ENCODE results near the gene PRKRA. TPM values are rescaled to one million over a fixed set of nuclear protein-coding genes. Genes with fewer than 3 reads are reported as not detected.
A peak's percentile ranks its signal among the peaks of the same experiment; 100 is the strongest.

The PRKRA gene
- total and polyA plus RNA-seq, 9 of the 15 experiments (the other 6 are each of a cell fraction or from before 2014, with no cell fraction given) = 14.1 to 78.1 (median 52.3) TPM

GRCh38 chr2:178480227-178481181 lies 29.5 kb upstream of the PRKRA start, which contains the start of gene PLEKHA3 (continued):
- peak in 1 of 2 experiments; percentile 72; a peak in 2 of 4 replicates for TF ChIP-seq NONO (IDR thresholded peaks at IDR 0.05; ENCODE audit: low read depth in 2 of 2, low read length in 1 of 2)
- TF ChIP-seq, protein P1, sequence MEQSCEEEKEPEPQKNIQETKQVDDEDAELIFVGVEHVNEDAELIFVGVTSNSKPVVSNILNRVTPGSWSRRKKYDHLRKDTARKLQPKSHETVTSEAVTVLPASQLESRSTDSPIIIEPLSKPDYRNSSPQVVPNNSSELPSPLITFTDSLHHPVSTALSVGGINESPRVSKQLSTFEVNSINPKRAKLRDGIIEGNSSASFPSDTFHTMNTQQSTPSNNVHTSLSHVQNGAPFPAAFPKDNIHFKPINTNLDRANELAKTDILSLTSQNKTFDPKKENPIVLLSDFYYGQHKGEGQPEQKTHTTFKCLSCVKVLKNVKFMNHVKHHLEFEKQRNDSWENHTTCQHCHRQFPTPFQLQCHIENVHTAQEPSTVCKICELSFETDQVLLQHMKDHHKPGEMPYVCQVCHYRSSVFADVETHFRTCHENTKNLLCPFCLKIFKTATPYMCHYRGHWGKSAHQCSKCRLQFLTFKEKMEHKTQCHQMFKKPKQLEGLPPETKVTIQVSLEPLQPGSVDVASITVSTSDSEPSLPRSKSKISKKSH (CRISPR knock-in tag; IDR thresholded peaks at IDR 0.05) = no peak
- TF ChIP-seq NFIC (IDR thresholded peaks at IDR 0.05) = peak; percentile 84
- no peak for TF ChIP-seq TCF3 (CRISPR knock-in tag; IDR thresholded peaks at IDR 0.05)
- TF ChIP-seq CHD1 (IDR thresholded peaks at IDR 0.05; ENCODE audit: low read length) = peak; percentile 82
- TF ChIP-seq, protein P2, sequence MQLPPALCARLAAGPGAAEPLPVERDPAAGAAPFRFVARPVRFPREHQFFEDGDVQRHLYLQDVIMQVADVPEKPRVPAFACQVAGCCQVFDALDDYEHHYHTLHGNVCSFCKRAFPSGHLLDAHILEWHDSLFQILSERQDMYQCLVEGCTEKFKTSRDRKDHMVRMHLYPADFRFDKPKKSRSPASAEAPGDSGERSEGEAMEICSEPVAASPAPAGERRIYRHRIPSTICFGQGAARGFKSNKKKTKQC (CRISPR knock-in tag; IDR thresholded peaks at IDR 0.05) = peak; percentile 39; the same call in 1 of the 2 replicates
- TF ChIP-seq ZNF12 (CRISPR knock-in tag; IDR thresholded peaks at IDR 0.05) = peak; percentile 77; the same call in 1 of the 2 replicates
- TF ChIP-seq PCBP2 (IDR thresholded peaks at IDR 0.05; ENCODE audit: low read depth, low read length, poor library complexity, severe bottlenecking) = no peak
- peak; percentile 79 for TF ChIP-seq ETS1 (conservative IDR thresholded peaks at IDR 0.05; ENCODE audit: control insufficient read depth, low read depth, low read length)
- no peak for TF ChIP-seq USF2 (CRISPR knock-in tag; IDR thresholded peaks at IDR 0.05)
- TF ChIP-seq FIP1L1 (IDR thresholded peaks at IDR 0.05; ENCODE audit: low read depth, low read length, poor library complexity, severe bottlenecking) = peak; percentile 58
- TF ChIP-seq, protein P3, sequence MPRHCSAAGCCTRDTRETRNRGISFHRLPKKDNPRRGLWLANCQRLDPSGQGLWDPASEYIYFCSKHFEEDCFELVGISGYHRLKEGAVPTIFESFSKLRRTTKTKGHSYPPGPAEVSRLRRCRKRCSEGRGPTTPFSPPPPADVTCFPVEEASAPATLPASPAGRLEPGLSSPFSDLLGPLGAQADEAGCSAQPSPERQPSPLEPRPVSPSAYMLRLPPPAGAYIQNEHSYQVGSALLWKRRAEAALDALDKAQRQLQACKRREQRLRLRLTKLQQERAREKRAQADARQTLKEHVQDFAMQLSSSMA (CRISPR knock-in tag; IDR thresholded peaks at IDR 0.05) = 0 out of 2 replicates have a peak, but pooled peaks have one; percentile 50
- TF ChIP-seq DNMT1 (IDR thresholded peaks at IDR 0.05) = no peak
- TF ChIP-seq MEIS2 (IDR thresholded peaks at IDR 0.05; ENCODE audit: partially characterized antibody) = peak; percentile 78
- peak; percentile 20; the same call in 1 of the 2 replicates for TF ChIP-seq HNRNPL (IDR thresholded peaks at IDR 0.05; ENCODE audit: low read depth, low read length)
- TF ChIP-seq ELF4 (CRISPR knock-in tag; IDR thresholded peaks at IDR 0.05) = peak; percentile 59; the same call in 1 of the 2 replicates
- TF ChIP-seq BRD4 (IDR thresholded peaks at IDR 0.05) = peak; percentile 58; the same call in 1 of the 2 replicates
- no peak for TF ChIP-seq MEF2D (tag; conservative IDR thresholded peaks at IDR 0.05; ENCODE audit: low read depth)
- no peak for TF ChIP-seq EZH2 (IDR thresholded peaks at IDR 0.05; ENCODE audit: borderline replicate concordance, low read depth, low read length)
- TF ChIP-seq KDM5B (IDR thresholded peaks at IDR 0.05; ENCODE audit: insufficient replicate concordance, low read depth, low read length) = peak; percentile 80
- 0 out of 2 replicates have a peak, but pooled peaks have one; percentile 5 for TF ChIP-seq SMC3 (conservative IDR thresholded peaks at IDR 0.05; ENCODE audit: insufficient read depth, low read depth, low read length)
- TF ChIP-seq HNRNPLL (IDR thresholded peaks at IDR 0.05; ENCODE audit: low read depth, low read length, poor library complexity, severe bottlenecking) = peak; percentile 60

Measured in K562 (cell line).